ENCODE measurements around the gene BNIPL.

GRCh38 chr1:151000408-151000807 lies 36.0 kb upstream of the BNIPL start:
- TF ChIP-seq CTCF (IDR thresholded peaks at IDR 0.05) (no peak), POLR2A (IDR thresholded peaks at IDR 0.05) (no peak), EP300 (IDR thresholded peaks at IDR 0.05) (no peak)
